HG03095 (cell line): ENCODE data around the gene DOCK3.
"Not testable (repeated sequence)": the region's sequence is repeated elsewhere in the genome, so short reads cannot be mapped to it uniquely, and the experiment has no call there.

Experiments
- ATAC-seq: cut with Tn5 transposase; IDR thresholded peaks from one replicate; pipeline ENCODE4 v1.9.1; 2021; ENCODE audit warnings: moderate library complexity; ENCODE audit not compliant: unreplicated experiment

DOCK3 gene

GRCh38 chr3:51082363-51082762, 407.6 kb downstream of the DOCK3 start:
- ATAC-seq = no peak

GRCh38 chr3:51083490-51083889, 408.8 kb downstream of the DOCK3 start:
- no peak for ATAC-seq

DNA sequence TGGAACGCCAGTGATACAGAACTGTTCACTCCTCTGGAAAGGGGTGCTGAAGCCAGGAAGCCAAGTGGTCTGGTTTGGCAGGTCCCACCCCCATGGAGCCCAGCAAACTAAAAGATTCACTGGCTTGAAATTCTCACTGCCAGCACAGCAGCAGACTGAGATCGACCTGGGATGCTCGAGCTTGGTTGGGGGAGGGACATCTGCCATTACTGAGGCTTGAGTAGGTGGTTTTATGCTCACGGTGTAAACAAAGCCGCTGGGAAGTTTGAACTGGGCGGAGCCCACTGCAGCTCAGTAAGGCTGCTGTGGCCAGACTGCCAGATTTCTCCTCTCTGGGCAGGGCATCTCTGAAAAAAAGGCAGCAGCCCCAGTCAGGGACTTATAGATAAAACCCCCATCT, 417.4 kb downstream of the DOCK3 start:
- not testable (repeated sequence) for ATAC-seq

- ATAC-seq = not testable (repeated sequence)
These were observed 420.1 kb downstream of the DOCK3 start for GRCh38 chr3:51094838-51095237.

- no peak for ATAC-seq
These were observed 425.2 kb downstream of the DOCK3 start for GRCh38 chr3:51099794-51100535.

DNA sequence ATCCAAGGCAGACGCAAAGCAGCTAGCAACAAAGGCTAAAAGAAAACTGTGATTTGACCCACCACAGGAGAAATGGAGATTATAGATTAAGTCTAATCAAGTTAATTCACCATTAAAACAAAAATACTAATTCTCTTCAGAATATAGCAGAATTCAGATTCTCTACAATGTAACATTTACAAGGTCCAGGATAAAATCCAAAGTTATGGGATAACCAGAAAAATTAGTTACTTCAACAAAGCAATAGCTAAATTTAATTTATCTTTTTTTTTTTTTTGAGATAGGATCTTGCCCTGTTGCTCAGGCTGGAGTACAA, 425.8 kb downstream of the DOCK3 start:
- no peak for ATAC-seq

DNA sequence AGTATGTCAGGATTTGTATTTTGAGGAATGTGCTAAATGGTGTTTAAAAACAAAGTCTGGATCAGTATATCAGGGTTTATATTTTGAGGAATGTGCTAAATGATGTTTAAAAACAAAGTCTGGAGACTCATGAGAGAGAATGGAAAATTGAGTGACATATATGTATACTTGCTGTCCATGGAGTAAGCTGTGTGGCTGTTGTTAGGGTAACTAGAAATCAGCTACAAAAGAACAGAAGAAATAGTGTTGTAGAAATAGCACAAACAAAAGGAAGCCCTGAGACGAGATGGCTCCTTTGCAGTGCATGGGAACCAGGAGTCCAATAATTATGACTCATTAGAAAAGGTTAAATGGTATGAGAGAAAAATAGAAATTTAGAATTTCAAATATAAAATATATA, 427.7 kb downstream of the DOCK3 start:
- no peak for ATAC-seq

- ATAC-seq = no peak
These were observed 431.6 kb downstream of the DOCK3 start for GRCh38 chr3:51106242-51106876.

DNA sequence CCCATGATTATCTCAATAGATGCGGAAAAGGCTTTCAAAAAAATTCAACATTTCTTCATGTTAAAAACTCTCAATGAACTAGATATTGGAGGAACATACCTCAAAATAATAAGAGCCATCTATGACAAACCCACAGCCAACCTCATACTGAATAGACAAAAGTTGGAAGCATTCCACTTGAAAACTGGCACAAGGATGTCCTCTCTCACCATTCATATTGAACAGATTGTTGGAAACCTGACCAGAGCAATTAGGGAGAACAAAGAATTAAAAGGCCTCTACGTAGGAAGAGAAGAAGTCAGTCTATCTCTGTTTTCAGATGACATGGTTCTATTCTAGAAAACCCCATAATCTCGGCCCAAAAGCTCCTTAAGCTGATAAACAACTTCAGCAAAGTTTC, 435.9 kb downstream of the DOCK3 start:
- no peak for ATAC-seq

DNA sequence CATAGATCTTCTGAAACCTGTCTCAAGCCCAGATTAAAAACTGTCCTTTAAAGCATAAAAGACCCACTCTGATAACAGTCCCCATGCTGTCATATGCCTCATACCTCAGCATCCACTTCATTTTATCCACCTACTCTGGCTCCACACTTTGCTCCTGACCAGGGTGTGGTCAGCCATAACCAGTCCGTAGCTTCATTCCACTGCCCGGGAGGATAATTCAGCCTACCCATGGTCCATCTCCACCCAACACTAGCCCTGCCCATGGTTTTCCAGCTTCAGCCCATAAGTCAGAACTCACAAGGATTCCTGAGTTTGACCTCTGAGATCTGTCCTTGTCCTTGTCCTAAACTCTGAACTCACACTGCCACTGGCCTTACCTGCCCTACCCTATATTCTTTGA, 448.2 kb downstream of the DOCK3 start:
- no peak for ATAC-seq

- ATAC-seq = no peak
These were observed 448.8 kb downstream of the DOCK3 start for GRCh38 chr3:51123531-51123930.

DNA sequence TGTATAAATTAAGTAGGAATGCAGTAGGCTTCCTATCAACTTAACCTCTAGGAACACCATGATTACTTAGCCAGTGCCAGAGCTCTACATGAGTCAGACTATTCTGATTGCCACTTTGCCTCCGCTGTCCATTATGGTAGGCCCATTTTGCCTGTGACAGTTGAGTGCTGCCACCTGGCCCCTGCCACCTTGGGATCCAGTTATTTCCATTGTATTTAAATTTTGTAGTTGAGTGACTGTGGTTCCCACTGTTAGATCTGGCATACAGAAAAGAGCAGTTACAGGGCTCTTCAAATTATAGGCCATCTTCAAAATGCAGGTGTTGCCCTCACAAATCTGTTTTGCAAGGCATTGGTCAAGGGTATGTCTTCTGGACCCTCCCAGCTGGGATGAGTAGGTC, 456.9 kb downstream of the DOCK3 start:
- ATAC-seq = not testable (repeated sequence)

- ATAC-seq = no peak
These were observed 463.0 kb downstream of the DOCK3 start for GRCh38 chr3:51137715-51138114.

DNA sequence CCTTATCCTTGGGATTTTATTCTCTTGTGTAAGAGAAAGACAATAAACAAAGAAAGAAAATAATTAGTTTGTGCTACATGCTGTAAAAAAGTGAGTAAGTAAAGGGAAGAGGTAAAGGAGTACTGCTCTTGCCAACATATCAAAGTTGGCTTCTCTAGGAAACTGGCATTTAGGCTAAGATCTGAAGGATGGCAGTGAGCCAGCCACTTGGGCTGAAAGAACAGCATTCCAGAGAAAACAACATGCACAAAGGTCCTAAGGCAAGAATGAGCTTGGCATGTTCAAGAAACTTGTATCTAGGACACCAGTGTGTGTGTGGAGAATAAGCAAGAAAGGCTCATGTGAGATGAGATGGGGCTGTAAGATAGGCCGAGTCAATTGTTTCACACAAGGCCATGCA, 464.9 kb downstream of the DOCK3 start:
- ATAC-seq = no peak

GRCh38 chr3:51141573-51141972, 466.8 kb downstream of the DOCK3 start:
- no peak for ATAC-seq

DNA sequence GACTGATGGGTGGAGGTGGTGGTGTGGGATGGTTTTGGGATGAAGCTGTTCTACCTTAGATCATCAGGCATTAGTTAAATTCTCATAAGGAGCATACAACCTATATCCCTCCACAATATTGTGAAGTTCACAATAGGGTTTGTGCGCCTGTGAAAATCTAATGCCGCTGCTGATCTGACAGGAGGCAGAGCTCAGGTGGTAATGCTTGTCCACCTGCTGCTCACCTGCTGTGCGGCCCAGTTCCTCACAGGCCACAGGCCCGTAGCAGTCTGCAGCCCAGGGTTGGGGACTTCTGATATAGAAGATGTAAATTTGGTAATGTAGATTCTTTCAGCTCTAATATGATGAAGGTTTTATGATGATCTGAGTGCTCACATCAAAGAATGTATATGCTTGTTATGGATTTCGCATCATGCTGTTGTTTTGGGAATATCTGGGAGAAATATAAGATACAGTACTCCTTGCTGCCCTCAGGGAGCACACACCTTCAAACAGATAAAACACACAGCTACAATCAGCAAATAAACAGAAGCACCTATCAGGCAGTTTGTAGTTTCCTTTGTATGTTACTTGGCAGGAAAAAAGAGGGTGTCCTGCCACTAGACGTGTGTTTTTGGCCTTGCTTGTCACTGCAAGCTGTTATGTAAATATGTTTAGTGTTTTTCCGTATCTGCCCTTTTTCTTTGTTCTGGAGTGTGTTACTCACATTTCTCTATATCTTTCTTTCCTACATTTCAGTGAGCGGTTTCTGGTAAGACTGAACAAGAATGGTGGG, 471.3 kb downstream of the DOCK3 start:
- ATAC-seq = no peak

DNA sequence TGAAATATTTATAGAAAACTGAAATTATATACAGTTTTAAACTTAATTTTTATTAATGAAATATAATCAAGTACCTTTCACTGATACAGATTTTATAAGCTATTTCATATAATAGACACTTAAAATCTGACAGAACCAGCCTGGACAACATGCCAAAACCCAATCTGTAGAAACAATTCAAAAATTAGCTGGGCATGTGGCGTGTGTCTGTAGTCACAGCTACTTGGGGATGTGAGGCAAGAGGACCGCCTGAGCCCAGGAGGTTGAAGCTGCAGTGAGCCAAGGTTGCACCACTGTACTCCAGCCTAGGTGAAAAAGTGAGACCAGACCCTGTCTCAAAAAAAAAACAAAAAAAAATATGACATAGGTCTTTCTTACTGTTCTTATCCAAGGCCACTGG, 472.1 kb downstream of the DOCK3 start:
- no peak for ATAC-seq

DNA sequence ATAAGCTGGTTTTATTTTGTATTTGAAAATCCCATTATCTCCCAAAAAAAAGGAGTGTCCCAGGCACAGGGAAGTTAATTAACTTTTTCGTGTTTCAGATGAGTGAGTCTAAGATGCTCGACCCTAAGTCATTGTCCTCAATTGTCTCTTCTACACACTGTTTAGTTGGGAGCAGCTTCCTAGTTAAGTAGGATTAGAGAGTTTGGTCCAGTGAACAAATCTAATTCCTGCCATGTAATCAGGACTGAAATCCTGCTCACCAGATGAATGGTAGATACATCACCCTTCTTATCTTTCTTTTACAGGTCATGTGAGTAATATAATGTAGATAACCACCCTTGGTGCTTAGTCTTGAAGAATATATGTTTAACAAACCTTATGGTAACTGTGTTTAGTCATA, 481.4 kb downstream of the DOCK3 start:
- ATAC-seq = no peak

DNA sequence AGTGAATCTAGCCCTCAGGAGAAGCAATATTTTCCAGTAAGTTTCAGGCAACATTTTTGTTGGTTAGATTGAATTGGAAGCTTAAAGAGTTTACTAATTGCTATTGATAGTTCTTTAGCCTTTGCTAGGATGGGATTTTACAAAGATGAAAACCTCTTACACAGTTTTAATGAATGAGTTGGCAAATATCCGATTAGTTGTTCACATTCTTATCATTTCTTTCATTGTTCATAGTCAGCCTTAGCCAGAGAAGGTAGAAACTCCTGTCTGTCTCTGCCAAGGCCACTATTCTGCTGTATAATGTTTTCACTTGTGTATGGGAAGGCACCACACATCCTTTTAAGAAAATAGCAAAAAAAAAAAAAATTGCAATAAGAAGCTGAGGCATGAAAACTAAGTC, 488.3 kb downstream of the DOCK3 start:
- ATAC-seq = no peak

DNA sequence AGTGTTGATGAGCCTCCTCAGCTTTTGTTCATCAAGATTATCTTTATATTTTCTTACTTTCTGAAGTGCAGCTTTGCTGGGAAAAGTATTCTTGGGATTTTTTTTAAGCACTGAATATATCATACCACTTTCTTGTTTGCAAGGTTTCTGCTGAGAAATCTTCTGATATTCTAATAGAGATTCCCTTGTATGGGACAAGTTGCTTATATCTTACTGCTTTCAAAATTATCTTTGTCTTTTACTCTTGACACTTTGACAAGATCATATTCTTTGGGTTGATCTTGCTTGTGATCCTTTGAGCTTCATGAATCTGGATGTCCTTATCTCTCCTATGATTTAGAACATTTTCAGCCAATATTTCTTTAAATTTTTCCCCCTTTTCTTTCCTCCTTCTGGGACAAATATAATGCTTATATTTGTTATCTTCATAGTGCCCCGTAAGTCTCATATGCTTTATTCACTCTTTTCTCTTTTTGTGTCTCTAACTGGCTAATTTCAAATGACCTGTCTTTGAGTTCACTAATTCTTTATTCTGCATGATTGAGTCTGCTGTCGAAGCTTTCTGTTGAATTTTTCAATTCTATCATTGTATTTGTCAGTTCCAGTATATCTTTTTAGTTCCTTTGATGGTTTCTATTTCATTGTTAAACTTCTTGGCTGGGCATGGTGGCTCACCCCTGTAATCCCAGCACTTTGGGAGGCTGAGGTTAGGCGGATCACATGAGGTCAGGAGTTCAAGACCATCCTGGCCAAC, 499.0 kb downstream of the DOCK3 start:
- no peak for ATAC-seq

DNA sequence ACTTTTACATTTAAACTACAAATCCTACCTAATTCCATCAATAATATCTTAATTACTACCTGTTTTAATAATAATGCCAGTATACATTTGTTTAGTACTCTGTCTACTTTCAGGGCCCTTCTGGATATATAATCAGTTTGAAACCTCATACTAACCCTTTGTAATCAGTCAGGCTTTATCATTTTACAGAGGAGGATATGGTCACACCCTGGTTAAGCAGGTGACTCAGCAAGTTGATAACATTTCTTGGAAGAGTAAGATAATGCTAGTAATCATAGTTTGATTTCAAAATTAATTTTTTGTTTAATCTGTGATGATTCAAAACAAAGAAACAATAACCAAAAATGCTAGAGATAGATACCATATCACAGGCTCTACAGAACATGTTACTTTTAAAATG, 502.2 kb downstream of the DOCK3 start:
- no peak for ATAC-seq
